ENCODE measurements around the gene C1orf122.

DNA sequence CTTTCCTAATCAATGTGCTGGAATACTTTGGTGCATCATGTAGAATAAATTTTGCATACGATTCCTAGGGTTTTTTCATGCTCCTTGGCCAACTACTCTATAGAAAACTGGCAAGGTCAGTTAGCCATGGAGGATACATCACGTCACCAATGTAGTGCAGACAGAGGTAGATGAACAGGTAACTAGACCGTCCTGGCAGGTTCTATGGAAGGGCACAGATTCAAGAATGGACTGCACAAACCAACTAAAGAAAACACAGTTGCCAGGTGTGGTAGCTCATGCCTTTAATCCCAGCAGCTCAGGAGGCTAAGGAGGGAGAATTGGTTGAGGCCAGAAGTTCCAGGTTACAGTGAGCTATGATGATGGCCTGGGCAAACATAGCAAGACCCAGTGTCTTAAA lies 41.9 kb downstream of the C1orf122 start:
- TF ChIP-seq POLR2A (IDR thresholded peaks at IDR 0.05) (no peak), CTCF (IDR thresholded peaks at IDR 0.05) (no peak)
